ENCODE measurements around the gene DNAH7.
A peak's percentile ranks its signal among the peaks of the same experiment; 100 is the strongest.

Gene DNAH7

DNA sequence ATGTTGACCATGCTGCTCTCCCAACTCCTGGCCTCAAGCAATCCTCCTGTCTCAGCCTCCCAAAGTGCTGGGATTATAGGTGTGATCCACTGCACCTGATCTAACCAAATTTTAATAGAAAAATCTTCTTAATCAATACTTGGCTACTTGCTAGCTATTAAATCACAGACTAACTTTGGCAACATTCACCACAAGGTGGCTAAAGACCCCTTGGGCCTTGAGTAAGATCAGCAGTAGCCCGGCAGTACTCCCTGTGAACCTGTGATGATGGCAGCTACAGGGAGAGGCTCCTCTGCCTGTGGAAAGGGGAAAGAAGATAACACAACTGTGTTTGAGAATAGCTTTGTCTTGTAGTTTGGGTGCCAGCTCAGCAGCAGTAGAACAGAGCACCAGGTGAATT is 308.8 kb downstream of the DNAH7 start:
- peak; percentile 2 for DNase-seq (ENCODE audit: low read depth, low spot score)
- no peak overlapping the region for H3K4me3 ChIP-seq (ENCODE audit: low read length)

DNA sequence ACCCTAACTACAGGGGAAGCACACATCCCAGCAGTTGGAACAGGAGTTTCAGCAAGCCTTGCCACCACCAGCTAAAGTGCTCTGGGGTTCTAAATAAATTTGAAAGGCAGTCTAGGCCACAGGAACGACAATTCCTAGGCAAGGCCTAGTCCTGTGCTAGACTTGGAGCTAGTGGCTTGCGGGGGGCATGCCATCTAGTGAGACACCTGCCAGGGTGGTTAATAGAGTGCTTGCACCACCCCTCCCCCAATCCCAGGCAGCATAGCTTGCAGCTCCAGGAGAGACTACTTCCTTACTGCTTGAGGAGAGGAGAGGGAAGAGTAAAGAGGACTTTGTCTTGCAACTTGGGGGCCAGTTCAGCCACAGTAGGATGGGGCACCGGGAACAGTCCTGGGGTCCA is 309.8 kb downstream of the DNAH7 start:
- DNase-seq (ENCODE audit: low read depth, low spot score) = no peak
- no peak overlapping the region for H3K4me3 ChIP-seq (ENCODE audit: low read length)

- H3K4me3 ChIP-seq (ENCODE audit: low read length) = no peak overlapping the region
- DNase-seq (ENCODE audit: low read depth, low spot score) = no peak
Observed at GRCh38 chr2:195756218-195756942, 312.3 kb downstream of the DNAH7 start.

- H3K4me3 ChIP-seq (ENCODE audit: low read length) = no peak overlapping the region
- no peak for DNase-seq (ENCODE audit: low read depth, low spot score)
Observed at GRCh38 chr2:195741191-195741590, 327.4 kb downstream of the DNAH7 start.

GRCh38 chr2:195737511-195738325 is 330.9 kb downstream of the DNAH7 start:
- H3K4me3 ChIP-seq (ENCODE audit: low read length) = no peak overlapping the region
- DNase-seq (ENCODE audit: low read depth, low spot score) = no peak

DNA sequence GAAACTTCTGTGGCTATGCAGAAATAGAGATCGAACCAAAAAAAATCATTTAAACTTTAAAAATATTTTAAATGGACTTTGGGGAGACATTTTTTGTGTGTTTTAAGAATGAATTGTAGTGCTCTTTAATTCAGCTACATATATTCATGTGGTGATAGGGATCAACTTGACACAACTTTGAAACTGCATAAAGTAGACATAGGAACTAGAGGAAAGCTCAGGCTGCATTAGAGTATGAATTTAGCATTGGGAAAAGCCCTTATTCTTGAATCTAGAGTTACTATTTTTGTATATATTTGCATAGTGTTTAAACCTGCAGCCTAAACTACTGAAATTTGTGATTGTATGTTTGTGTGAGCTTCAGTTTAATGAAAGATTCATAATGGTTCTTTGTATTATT is 333.3 kb downstream of the DNAH7 start:
- H3K4me3 ChIP-seq (ENCODE audit: low read length) = no peak overlapping the region
- DNase-seq (ENCODE audit: low read depth, low spot score) = no peak

DNA sequence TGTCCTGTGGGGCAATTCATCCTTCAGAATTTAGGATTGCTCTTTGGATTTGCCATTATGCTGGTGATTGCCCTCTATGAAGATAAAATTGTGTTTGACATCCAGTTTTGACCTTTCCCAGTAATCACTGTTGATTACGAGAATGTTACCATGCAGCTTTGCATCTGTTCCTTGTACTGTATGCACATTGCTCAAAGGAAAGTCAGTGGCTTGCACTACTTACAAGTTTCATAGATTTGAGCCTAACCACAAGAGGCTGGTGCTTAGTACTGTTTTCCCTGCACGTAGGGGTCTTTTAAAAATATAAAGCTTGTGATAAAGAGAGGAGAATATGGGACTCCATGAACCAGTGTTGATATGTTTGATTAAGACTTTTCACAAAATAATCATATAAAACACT is 333.7 kb downstream of the DNAH7 start:
- no peak for DNase-seq (ENCODE audit: low read depth, low spot score)

GRCh38 chr2:195734395-195734794 is 334.2 kb downstream of the DNAH7 start:
- no peak overlapping the region for H3K4me3 ChIP-seq (ENCODE audit: low read length)

More for the DNA sequence above, 333.7 kb downstream of the DNAH7 start:
- no peak overlapping the region for H3K4me3 ChIP-seq (ENCODE audit: low read length)

GRCh38 chr2:195733831-195734230 is 334.8 kb downstream of the DNAH7 start:
- DNase-seq (ENCODE audit: low read depth, low spot score) = no peak
- no peak overlapping the region for H3K4me3 ChIP-seq (ENCODE audit: low read length)

More at GRCh38 chr2:195734395-195734794, 334.2 kb downstream of the DNAH7 start:
- DNase-seq (ENCODE audit: low read depth, low spot score) = no peak

- no peak for DNase-seq (ENCODE audit: low read depth, low spot score)
- no peak overlapping the region for H3K4me3 ChIP-seq (ENCODE audit: low read length)
Observed at GRCh38 chr2:195732574-195732973, 336.1 kb downstream of the DNAH7 start.

GRCh38 chr2:195730912-195731311 is 337.7 kb downstream of the DNAH7 start:
- H3K4me3 ChIP-seq (ENCODE audit: low read length) = no peak overlapping the region
- DNase-seq (ENCODE audit: low read depth, low spot score) = no peak

- DNase-seq (ENCODE audit: low read depth, low spot score) = no peak
- H3K4me3 ChIP-seq (ENCODE audit: low read length) = no peak overlapping the region
Observed at GRCh38 chr2:195727106-195727505, 341.5 kb downstream of the DNAH7 start.

- DNase-seq (ENCODE audit: low read depth, low spot score) = no peak
- no peak overlapping the region for H3K4me3 ChIP-seq (ENCODE audit: low read length)
Observed at GRCh38 chr2:195722075-195722474, 346.6 kb downstream of the DNAH7 start.

DNA sequence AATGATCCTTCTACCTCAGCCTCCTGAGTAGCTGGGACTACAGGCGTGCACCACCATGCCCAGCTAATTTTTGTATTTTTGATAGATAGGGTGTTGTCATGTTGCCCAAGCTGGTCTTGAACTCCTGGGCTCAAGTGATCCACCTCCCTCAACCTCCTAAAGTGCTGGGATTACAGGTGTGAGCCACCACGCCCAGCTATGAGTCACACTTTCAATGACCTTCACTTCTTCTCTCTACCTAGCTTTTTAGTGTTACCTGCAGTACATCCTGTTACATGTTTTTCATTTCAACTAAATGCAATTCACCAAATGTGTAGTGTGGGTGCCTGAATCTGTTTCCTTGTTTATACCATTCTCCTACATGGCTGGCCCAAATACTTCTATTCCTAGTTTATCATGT is 347.6 kb downstream of the DNAH7 start:
- no peak for DNase-seq (ENCODE audit: low read depth, low spot score)
- no peak overlapping the region for H3K4me3 ChIP-seq (ENCODE audit: low read length)

DNA sequence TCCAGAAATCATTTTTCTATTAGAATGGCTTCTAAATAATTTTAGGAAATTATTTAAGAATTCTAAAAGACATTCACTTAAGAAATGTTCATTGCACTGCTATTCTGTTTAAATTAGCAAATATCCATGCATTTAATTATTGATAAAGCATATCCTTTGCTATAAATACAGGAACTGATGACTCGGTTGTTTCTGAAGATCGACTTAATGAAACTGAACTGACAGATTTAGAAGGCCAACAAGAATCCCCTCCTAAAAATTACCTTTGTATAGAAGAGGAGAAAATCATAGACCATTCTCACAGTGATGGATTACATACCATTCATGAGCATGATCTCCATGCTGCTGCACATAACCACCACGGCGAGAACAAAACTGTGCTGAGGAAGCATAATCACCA is 352.2 kb downstream of the DNAH7 start:
- DNase-seq (ENCODE audit: low read depth, low spot score) = no peak
- H3K4me3 ChIP-seq (ENCODE audit: low read length) = no peak overlapping the region

- no peak for DNase-seq (ENCODE audit: low read depth, low spot score)
- no peak overlapping the region for H3K4me3 ChIP-seq (ENCODE audit: low read length)
Observed at GRCh38 chr2:195711478-195711877, 357.2 kb downstream of the DNAH7 start.

DNA sequence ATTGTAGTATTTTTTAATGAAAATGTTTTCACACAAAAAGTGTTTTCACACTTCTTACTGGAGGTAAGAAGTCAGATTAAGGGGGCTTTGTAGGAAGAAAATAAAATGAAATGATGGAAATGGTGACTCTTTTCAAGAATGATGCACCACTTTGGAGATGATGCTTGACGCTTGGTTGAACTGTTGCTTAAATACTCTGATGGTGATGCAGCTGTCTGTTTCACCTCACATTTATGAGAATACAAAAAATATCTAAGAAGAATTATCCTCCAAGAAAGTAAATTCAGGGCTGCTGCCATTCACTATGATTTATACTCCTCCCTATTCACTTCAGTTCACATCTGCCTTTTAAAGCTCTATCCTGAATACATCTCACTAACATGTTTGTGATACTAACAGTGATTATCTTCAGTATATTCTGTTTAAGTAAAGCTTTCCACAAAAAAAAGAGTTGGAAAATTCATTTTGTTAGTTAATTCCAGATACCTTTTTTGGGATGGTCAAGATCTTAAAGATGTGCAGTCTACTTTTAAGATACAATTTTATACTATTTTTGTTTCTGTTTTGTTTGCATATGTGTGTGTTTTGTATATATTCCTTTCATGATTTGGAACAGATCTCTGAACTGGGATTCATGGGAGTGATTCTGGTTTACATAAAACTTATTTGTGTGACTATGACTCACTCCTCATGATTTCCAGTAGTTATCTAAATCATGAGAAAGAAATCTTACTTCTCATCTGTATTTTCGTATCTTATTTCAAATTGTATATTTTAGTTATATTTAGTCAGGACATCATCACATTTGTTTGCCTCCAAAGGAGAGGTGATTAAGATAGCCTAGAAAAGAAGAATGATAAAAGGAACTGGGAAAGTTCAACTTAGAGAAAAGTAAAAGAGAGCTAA is 358.5 kb downstream of the DNAH7 start:
- DNase-seq (ENCODE audit: low read depth, low spot score) = no peak

DNA sequence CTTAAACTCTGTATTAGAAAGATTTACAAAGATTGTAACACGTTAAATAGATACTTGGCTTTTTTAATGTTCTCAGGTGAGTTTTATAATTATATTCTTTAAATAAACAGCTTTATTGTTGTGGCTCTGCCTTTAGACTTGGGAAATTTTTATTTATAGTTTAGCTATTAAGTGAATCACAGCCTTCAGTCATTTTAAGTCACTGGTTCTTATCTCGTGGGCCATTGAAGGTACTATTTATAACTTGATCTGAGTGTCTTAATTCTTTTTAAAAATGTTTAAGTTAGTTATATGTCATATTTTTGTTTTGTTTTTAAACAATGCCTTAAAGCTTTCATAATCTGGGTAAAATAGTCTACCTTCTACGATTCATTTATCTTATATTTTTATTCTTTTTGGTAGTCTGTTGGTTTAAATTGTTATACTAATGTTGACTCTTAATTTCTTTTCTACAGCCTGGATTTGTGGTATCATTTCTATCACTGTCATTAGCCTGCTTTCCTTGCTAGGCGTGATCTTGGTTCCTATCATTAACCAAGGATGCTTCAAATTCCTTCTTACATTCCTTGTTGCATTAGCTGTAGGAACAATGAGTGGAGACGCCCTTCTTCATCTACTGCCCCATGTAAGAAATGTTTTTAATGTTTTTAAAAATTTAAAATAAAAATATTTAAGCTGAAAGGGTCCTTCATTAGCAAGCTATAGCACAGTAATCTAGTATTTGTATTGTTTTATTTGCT is 362.3 kb downstream of the DNAH7 start:
- DNase-seq (ENCODE audit: low read depth, low spot score) = no peak
- no peak overlapping the region for H3K4me3 ChIP-seq (ENCODE audit: low read length)

More for the DNA sequence above, 358.5 kb downstream of the DNAH7 start:
- H3K4me3 ChIP-seq (ENCODE audit: low read length) = no peak overlapping the region

- H3K4me3 ChIP-seq (ENCODE audit: low read length) = no peak overlapping the region
- DNase-seq (ENCODE audit: low read depth, low spot score) = no peak
Observed at GRCh38 chr2:195700480-195700879, 368.2 kb downstream of the DNAH7 start.

Measured in Jurkat, Clone E6-1 (cell line).